SK-N-SH (cell line): ENCODE data around the gene AP2A2. TPM values are rescaled to one million over a fixed set of nuclear protein-coding genes. Genes with fewer than 3 reads are reported as not detected.

Source experiments
- CTCF ChIA-PET: fragments of 300-600, 350-600 bp; formaldehyde crosslinking; extraction: SDS; loops from one replicate; lab custom pipeline; 2021; lab: Yijun Ruan, JAX
- POLR2A ChIA-PET: fragments of 350-600 bp; sonication (Branson Sonifier 250); formaldehyde crosslinking; extraction: SDS; loops from one replicate; lab custom pipeline; 2020; ENCODE audit warnings: antibody characterized with exemption, inconsistent platforms; lab: Yijun Ruan, JAX
- DNase-seq: peaks from one replicate; pipeline ENCODE4 v3.0.0; 2012
- H2AFZ ChIP-seq: fragments of 200-600 bp; sonication (generic); 2 replicates; pipeline ENCODE4 v1.8.1; 2016; ENCODE audit warnings: antibody characterized with exemption, mild to moderate bottlenecking, low read depth
- H3F3A ChIP-seq: fragments of 200-600 bp; sonication (generic); replicated peaks from 2 replicates; pipeline ENCODE3; 2016; ENCODE audit warnings: antibody characterized with exemption, mild to moderate bottlenecking; ENCODE audit not compliant: insufficient read depth
- H3K27ac ChIP-seq, 2 experiments: fragments of 200-500 bp in 1 of 2; fragments of 200-600 bp in 1 of 2; sonication (Bioruptor generic) in 1 of 2; sonication (generic), shearing (Covaris generic) in 1 of 2; 2 replicates each; pipeline versions ENCODE4 v1.5.1 to v1.6.1; 2014 to 2016; ENCODE audit warnings: low read depth in 2 of 2, inconsistent platforms in 1 of 2, low read length in 1 of 2, mild to moderate bottlenecking in 1 of 2, mixed read lengths in 1 of 2
- H3K27me3 ChIP-seq: fragments of 200-600 bp; sonication (generic), shearing (Covaris generic); 2 replicates; pipeline ENCODE4 v1.6.1; 2016; ENCODE audit warnings: mixed run types; ENCODE audit not compliant: insufficient read depth
- H3K36me3 ChIP-seq, 2 experiments: fragments of 200-500 bp in 1 of 2; fragments of 200-600 bp in 1 of 2; sonication (Bioruptor generic) in 1 of 2; sonication (generic) in 1 of 2; replicated peaks in 1 of 2; 2 replicates each; pipeline versions ENCODE3 to v1.5.1; 2014 to 2016; ENCODE audit warnings: low read length in 1 of 2, mild to moderate bottlenecking in 1 of 2; ENCODE audit not compliant: insufficient read depth in 2 of 2, control insufficient read depth in 1 of 2
- H3K4me1 ChIP-seq, 2 experiments: fragments of 200-500 bp in 1 of 2; fragments of 200-600 bp in 1 of 2; sonication (Bioruptor generic) in 1 of 2; sonication (generic), shearing (Covaris generic) in 1 of 2; 2 replicates each; pipeline versions ENCODE4 v1.5.1 to v1.6.1; 2014 to 2016; ENCODE audit warnings: low read depth in 1 of 2, low read length in 1 of 2, mixed run types in 1 of 2; ENCODE audit not compliant: insufficient read depth in 2 of 2, control insufficient read depth in 1 of 2
- H3K4me2 ChIP-seq: fragments of 200-600 bp; sonication (generic), shearing (Covaris generic); 2 replicates; pipeline ENCODE4 v1.6.1; 2017; ENCODE audit warnings: mixed run types
- H3K4me3 ChIP-seq, 2 experiments: fragments of 200-500 bp in 1 of 2; fragments of 200-600 bp in 1 of 2; sonication (Bioruptor generic) in 1 of 2; sonication (generic), shearing (Covaris generic) in 1 of 2; 2 replicates each; pipeline versions ENCODE4 v1.5.1 to v1.8.1; 2014 to 2016; ENCODE audit warnings: low read depth in 2 of 2, inconsistent platforms in 1 of 2, low read length in 1 of 2, mild to moderate bottlenecking in 1 of 2, mixed read lengths in 1 of 2, moderate library complexity in 1 of 2
- H3K79me2 ChIP-seq: fragments of 200-600 bp; sonication (generic); 2 replicates; pipeline ENCODE4 v1.8.1; 2017; ENCODE audit warnings: mild to moderate bottlenecking; ENCODE audit not compliant: insufficient read depth
- H3K9ac ChIP-seq: fragments of 200-600 bp; sonication (generic); 2 replicates; pipeline ENCODE4 v1.6.1; 2017; ENCODE audit warnings: mixed run types
- H3K9me2 ChIP-seq: fragments of 200-600 bp; sonication (generic); 2 replicates; pipeline ENCODE4 v1.6.1; 2017; ENCODE audit warnings: mixed run types
- H3K9me3 ChIP-seq: fragments of 200-600 bp; sonication (generic); 2 replicates; pipeline ENCODE4 v1.6.1; 2017; ENCODE audit warnings: mixed run types, mild to moderate bottlenecking, moderate library complexity
- H4K20me1 ChIP-seq: fragments of 200-600 bp; sonication (generic); 2 replicates; pipeline ENCODE4 v1.6.1; 2017; ENCODE audit warnings: mild to moderate bottlenecking, mixed run types; ENCODE audit not compliant: insufficient read depth
- EP300 ChIP-seq, 2 experiments: IDR thresholded peaks; 2 replicates each; pipeline versions ENCODE4 v1.4.0 to v1.6.1; 2012; ENCODE audit warnings: borderline replicate concordance in 1 of 2, low read depth in 1 of 2, low read length in 1 of 2
- EZH2phosphoT487 ChIP-seq: fragments of 200-600 bp; sonication (generic); IDR thresholded peaks from 2 replicates; pipeline ENCODE4 v1.6.1; 2017; ENCODE audit warnings: low read depth, mixed run types, mild to moderate bottlenecking, antibody characterized with exemption, moderate library complexity, borderline replicate concordance
- FOSL2 ChIP-seq: IDR thresholded peaks from 2 replicates; pipeline ENCODE4 v1.4.0; 2012; ENCODE audit warnings: low read depth, mild to moderate bottlenecking, moderate library complexity, borderline replicate concordance
- FOXJ3 ChIP-seq: sonication (generic); formaldehyde crosslinking; IDR thresholded peaks from 2 replicates; pipeline ENCODE4 v1.5.1; 2020; ENCODE audit warnings: mild to moderate bottlenecking, missing genetic modification reagents
- GATA2 ChIP-seq: sonication (generic); formaldehyde crosslinking; IDR thresholded peaks from 2 replicates; pipeline ENCODE4 v1.5.0; 2020; ENCODE audit warnings: mild to moderate bottlenecking, missing genetic modification reagents
- IRF3 ChIP-seq: fragments of 150-350 bp; IDR thresholded peaks from 2 replicates; pipeline ENCODE4 v1.6.1; 2016; ENCODE audit warnings: mild to moderate bottlenecking, low read depth, low read length
- MXI1 ChIP-seq: IDR thresholded peaks from 2 replicates; pipeline ENCODE4 v1.6.1; 2012; ENCODE audit warnings: mild to moderate bottlenecking, low read depth, low read length, improper control_type of control experiment
- NFIC ChIP-seq: IDR thresholded peaks from 2 replicates; pipeline ENCODE4 v1.4.0; 2012; ENCODE audit warnings: borderline replicate concordance
- NRF1 ChIP-seq: IDR thresholded peaks from 2 replicates; pipeline ENCODE4 v1.6.1; 2012; ENCODE audit warnings: low read depth, mild to moderate bottlenecking, low read length
- SMC3 ChIP-seq: IDR thresholded peaks from 2 replicates; pipeline ENCODE4 v1.6.1; 2012; ENCODE audit warnings: low read depth, low read length, improper control_type of control experiment
- TAF1 ChIP-seq: IDR thresholded peaks from 2 replicates; pipeline ENCODE4 v1.6.1; 2012; ENCODE audit warnings: low read depth, mild to moderate bottlenecking, low read length, moderate library complexity, borderline replicate concordance
- TCF12 ChIP-seq: IDR thresholded peaks from 2 replicates; pipeline ENCODE4 v1.4.0; 2012
- USF2 ChIP-seq: fragments of 150-350 bp; IDR thresholded peaks from 2 replicates; pipeline ENCODE4 v1.6.1; 2017; ENCODE audit warnings: antibody characterized with exemption, low read length, low read depth, borderline replicate concordance
- YY1 ChIP-seq: IDR thresholded peaks from 2 replicates; pipeline ENCODE4 v1.4.0; 2012; ENCODE audit warnings: low read depth, mild to moderate bottlenecking
- WGBS: methylation state at CpG from one replicate; pipeline ENCODE4 v1.1.6; 2017; ENCODE audit warnings: low lambda C conversion rate; 5-methylcytosine and 5-hydroxymethylcytosine counted together
- polyA plus RNA-seq, 3 experiments: library from polyadenylated mRNA; depleted of rRNA; stranded (reverse); fragments of >200 nt; gene quantifications; 2 replicates each; pipeline ENCODE4 v1.2.3, GENCODE V29; 2012
- TF ChIP-seq, protein P1 (sequence below): IDR thresholded peaks from 2 replicates; pipeline ENCODE4 v1.6.1; 2012; ENCODE audit warnings: mild to moderate bottlenecking, low read depth, low read length, moderate library complexity

Gene AP2A2
- polyA plus RNA-seq, 1 of the 3 experiments (the other 2 are of a cell fraction): 42.7 TPM

- TF ChIP-seq YY1: no peak
- TF ChIP-seq, protein P1, sequence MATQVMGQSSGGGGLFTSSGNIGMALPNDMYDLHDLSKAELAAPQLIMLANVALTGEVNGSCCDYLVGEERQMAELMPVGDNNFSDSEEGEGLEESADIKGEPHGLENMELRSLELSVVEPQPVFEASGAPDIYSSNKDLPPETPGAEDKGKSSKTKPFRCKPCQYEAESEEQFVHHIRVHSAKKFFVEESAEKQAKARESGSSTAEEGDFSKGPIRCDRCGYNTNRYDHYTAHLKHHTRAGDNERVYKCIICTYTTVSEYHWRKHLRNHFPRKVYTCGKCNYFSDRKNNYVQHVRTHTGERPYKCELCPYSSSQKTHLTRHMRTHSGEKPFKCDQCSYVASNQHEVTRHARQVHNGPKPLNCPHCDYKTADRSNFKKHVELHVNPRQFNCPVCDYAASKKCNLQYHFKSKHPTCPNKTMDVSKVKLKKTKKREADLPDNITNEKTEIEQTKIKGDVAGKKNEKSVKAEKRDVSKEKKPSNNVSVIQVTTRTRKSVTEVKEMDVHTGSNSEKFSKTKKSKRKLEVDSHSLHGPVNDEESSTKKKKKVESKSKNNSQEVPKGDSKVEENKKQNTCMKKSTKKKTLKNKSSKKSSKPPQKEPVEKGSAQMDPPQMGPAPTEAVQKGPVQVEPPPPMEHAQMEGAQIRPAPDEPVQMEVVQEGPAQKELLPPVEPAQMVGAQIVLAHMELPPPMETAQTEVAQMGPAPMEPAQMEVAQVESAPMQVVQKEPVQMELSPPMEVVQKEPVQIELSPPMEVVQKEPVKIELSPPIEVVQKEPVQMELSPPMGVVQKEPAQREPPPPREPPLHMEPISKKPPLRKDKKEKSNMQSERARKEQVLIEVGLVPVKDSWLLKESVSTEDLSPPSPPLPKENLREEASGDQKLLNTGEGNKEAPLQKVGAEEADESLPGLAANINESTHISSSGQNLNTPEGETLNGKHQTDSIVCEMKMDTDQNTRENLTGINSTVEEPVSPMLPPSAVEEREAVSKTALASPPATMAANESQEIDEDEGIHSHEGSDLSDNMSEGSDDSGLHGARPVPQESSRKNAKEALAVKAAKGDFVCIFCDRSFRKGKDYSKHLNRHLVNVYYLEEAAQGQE: no peak
- TF ChIP-seq FOXJ3 (CRISPR knock-in tag): no peak
- TF ChIP-seq SMC3: no peak
- no peak for TF ChIP-seq IRF3
- no peak for TF ChIP-seq FOSL2
These were observed 8.9 kb downstream of the AP2A2 start (continued) for GRCh38 chr11:934527-934926.

DNA sequence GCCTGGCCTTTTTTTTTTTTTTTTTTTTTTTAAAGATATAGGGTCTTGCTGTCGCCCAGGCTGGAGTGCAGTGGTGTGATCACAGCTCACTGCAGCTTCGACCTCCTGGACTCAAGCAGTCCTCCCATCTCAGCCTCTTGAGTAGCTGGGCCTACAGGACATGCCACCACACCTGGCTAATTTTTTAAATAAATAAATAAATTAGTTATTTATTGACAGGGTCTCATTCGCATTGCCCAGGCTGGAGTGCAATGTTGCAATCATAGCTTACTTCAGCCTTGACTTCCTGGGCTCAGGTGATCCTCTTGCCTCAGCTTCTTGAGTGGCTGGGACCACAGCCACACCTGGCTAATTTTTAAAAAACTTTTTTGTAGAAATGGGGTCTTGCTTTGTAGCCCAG lies 10.5 kb downstream of the AP2A2 start:
- CTCF ChIA-PET: interaction anchor here (0.9 to 2.0 kb wide), 4 partner anchors 9 to 114 kb away, joined by 3 to 4 read pairs (median 3); no protein-coding TSS in a partner anchor
- no peaks in the 10 kb centered on the region for H3K27me3 ChIP-seq
- no peaks in the 10 kb centered on the region for H3K9me2 ChIP-seq
- peaks cover 76% of the 10 kb centered on the region for H4K20me1 ChIP-seq
- H2AFZ ChIP-seq: no peak overlapping the region
- peaks cover 0 to 10% of the 10 kb centered on the region in 2 experiments for H3K36me3 ChIP-seq
- H3K9ac ChIP-seq: no peak overlapping the region
- peaks cover 99% of the 10 kb centered on the region for H3K79me2 ChIP-seq
- no peaks in the 10 kb centered on the region for H3K9me3 ChIP-seq
- POLR2A ChIA-PET: no interaction called here
- H3K4me3 ChIP-seq: no peak overlapping the region
- WGBS: 98% methylated on average over 3 of the region's 3 CpGs
- TF ChIP-seq FOSL2 (no peak), EZH2phosphoT487 (no peak), NFIC (no peak), TCF12 (no peak), GATA2 (CRISPR knock-in tag) (no peak), EP300 (IDR thresholded peaks at IDR 0.05; ENCODE audit: borderline replicate concordance in 1 of 2, low read depth in 1 of 2, low read length in 1 of 2) (no peak), MXI1 (no peak), NRF1 (no peak), USF2 (no peak), TAF1 (no peak), IRF3 (no peak)
- TF ChIP-seq, all 33 proteins: peak for 0
- Histone ChIP-seq H3K27ac (no peak overlapping the region), H3K4me2 (no peak overlapping the region), H3F3A (no peaks in the 10 kb centered on the region), H3K4me1 (no peaks in the 10 kb centered on the region)
- no peak for DNase-seq
